NT2/D1 (cell line): Measurements from ENCODE around the gene EDEM3.

Experiments used
- YY1 ChIP-seq: IDR thresholded peaks from 2 replicates; pipeline ENCODE4 v1.6.1; 2011; ENCODE audit not compliant: insufficient read length, insufficient read depth
- ZNF274 ChIP-seq: IDR thresholded peaks from 2 replicates; pipeline ENCODE4 v1.6.1; 2011; ENCODE audit warnings: mild to moderate bottlenecking, low read depth, low read length

DNA sequence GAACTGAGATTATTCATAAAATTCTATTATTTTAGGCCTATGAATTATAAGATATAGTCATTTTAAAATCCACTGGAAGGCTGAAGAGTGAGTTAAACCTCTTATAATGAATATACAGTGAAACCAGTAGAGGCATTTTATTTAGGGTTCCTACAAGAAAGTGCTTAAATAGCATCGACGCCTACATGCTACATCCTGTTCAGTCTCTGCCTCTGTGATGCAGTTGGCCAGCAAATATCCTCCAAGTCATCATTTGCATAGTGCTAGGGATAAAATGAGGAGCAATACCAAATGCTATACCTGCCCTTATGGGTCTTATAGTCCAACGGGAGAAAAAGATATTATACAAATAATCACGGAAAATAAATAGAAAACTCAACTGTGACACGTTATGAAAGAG lies 59.6 kb downstream of the EDEM3 start:
- TF ChIP-seq ZNF274 (no peak), YY1 (no peak)
